ENCODE measurements around the gene CCDC9.

- no peak for TF ChIP-seq PBX2 (CRISPR knock-in tag; IDR thresholded peaks at IDR 0.05)
- TF ChIP-seq HNF4A (CRISPR knock-in tag; IDR thresholded peaks at IDR 0.05) = peak; percentile 53; the same call in 1 of the 2 replicates
- peak; percentile 77 for TF ChIP-seq SKIL (CRISPR knock-in tag; IDR thresholded peaks at IDR 0.05; ENCODE audit: borderline replicate concordance)
- TF ChIP-seq, protein P1, sequence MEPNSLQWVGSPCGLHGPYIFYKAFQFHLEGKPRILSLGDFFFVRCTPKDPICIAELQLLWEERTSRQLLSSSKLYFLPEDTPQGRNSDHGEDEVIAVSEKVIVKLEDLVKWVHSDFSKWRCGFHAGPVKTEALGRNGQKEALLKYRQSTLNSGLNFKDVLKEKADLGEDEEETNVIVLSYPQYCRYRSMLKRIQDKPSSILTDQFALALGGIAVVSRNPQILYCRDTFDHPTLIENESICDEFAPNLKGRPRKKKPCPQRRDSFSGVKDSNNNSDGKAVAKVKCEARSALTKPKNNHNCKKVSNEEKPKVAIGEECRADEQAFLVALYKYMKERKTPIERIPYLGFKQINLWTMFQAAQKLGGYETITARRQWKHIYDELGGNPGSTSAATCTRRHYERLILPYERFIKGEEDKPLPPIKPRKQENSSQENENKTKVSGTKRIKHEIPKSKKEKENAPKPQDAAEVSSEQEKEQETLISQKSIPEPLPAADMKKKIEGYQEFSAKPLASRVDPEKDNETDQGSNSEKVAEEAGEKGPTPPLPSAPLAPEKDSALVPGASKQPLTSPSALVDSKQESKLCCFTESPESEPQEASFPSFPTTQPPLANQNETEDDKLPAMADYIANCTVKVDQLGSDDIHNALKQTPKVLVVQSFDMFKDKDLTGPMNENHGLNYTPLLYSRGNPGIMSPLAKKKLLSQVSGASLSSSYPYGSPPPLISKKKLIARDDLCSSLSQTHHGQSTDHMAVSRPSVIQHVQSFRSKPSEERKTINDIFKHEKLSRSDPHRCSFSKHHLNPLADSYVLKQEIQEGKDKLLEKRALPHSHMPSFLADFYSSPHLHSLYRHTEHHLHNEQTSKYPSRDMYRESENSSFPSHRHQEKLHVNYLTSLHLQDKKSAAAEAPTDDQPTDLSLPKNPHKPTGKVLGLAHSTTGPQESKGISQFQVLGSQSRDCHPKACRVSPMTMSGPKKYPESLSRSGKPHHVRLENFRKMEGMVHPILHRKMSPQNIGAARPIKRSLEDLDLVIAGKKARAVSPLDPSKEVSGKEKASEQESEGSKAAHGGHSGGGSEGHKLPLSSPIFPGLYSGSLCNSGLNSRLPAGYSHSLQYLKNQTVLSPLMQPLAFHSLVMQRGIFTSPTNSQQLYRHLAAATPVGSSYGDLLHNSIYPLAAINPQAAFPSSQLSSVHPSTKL (CRISPR knock-in tag; IDR thresholded peaks at IDR 0.05) = peak; percentile 73
- TF ChIP-seq ARHGAP35 (CRISPR knock-in tag; IDR thresholded peaks at IDR 0.05; ENCODE audit: borderline replicate concordance) = peak; percentile 63; the same call in 1 of the 2 replicates
- TF ChIP-seq POLR2A (IDR thresholded peaks at IDR 0.05; ENCODE audit: insufficient read depth in 1 of 2, low read depth in 2 of 2, low read length in 2 of 2) = no peak
- no peak for TF ChIP-seq ZNF232 (CRISPR knock-in tag; IDR thresholded peaks at IDR 0.05; ENCODE audit: borderline replicate concordance)
- peak; percentile 98 for TF ChIP-seq CTCF (CRISPR knock-in tag; IDR thresholded peaks at IDR 0.05)
- no peak for TF ChIP-seq REST (IDR thresholded peaks at IDR 0.05; ENCODE audit: borderline replicate concordance in 1 of 2, low read depth in 1 of 2, low read length in 2 of 2)
- peak; percentile 60; the same call in 1 of the 2 replicates for TF ChIP-seq ARID2 (CRISPR knock-in tag; IDR thresholded peaks at IDR 0.05; ENCODE audit: borderline replicate concordance)
- TF ChIP-seq NFKB2 (CRISPR knock-in tag; IDR thresholded peaks at IDR 0.05; ENCODE audit: borderline replicate concordance) = peak; percentile 92; the same call in 1 of the 2 replicates
- TF ChIP-seq MAX (IDR thresholded peaks at IDR 0.05) = peak; percentile 95
- peak; percentile 63; the same call in 1 of the 2 replicates for TF ChIP-seq HNF4G (IDR thresholded peaks at IDR 0.05; ENCODE audit: borderline replicate concordance, low read depth, low read length)
- TF ChIP-seq HNF4G (CRISPR knock-in tag; IDR thresholded peaks at IDR 0.05; ENCODE audit: borderline replicate concordance, low read depth) = no peak
Observed at GRCh38 chr19:47243776-47244547, 12.4 kb upstream of the CCDC9 start.
